Astrocyte (in vitro differentiated cells and primary cell): ENCODE data around the gene SGSM2.

Source experiments
- CTCF ChIP-seq: IDR thresholded peaks from 2 replicates; pipeline ENCODE4 v1.5.1; 2011; ENCODE audit warnings: low read depth, mild to moderate bottlenecking, inconsistent platforms, low read length, moderate library complexity; ENCODE audit not compliant: insufficient read depth
- EZH2 ChIP-seq: IDR thresholded peaks from 2 replicates; pipeline ENCODE4 v1.6.1; 2012; ENCODE audit warnings: mild to moderate bottlenecking, low read length, inconsistent platforms; ENCODE audit not compliant: insufficient read depth

GRCh38 chr17:2347805-2348685 lies 10.7 kb downstream of the SGSM2 start:
- TF ChIP-seq CTCF: no peak
- TF ChIP-seq EZH2: no peak
